SK-N-SH treated with all-trans-retinoic acid at 6 μM for 48 hours (cell line): ENCODE results near the gene ERP44.

Source experiments
- ATAC-seq: fragments of 200-7000 bp; cut with Tn5 transposase; 3 replicates; pipeline ENCODE4 v1.9.1; 2020; ENCODE audit warnings: mild to moderate bottlenecking, moderate library complexity
- ARNTL ChIP-seq: fragments of 450-650 bp; formaldehyde crosslinking; IDR thresholded peaks from 2 replicates; pipeline ENCODE4 v1.5.0; 2020; ENCODE audit warnings: low read depth, mild to moderate bottlenecking, moderate library complexity, borderline replicate concordance
- CSDC2 ChIP-seq: fragments of 250-450 bp; sonication (Bioruptor Pico); IDR thresholded peaks from 2 replicates; pipeline ENCODE4 v1.5.0; 2020; ENCODE audit warnings: mild to moderate bottlenecking, moderate library complexity
- ESRRG ChIP-seq: fragments of 250-450 bp; sonication (Bioruptor Pico); IDR thresholded peaks from 2 replicates; pipeline ENCODE4 v1.6.1; 2021; ENCODE audit warnings: mild to moderate bottlenecking
- GLIS3 ChIP-seq: fragments of 250-450 bp; sonication (Bioruptor Pico); IDR thresholded peaks from 2 replicates; pipeline ENCODE4 v1.5.0; 2020; ENCODE audit warnings: mild to moderate bottlenecking, moderate library complexity
- ISL1 ChIP-seq: fragments of 250-450 bp; sonication (Bioruptor Pico); IDR thresholded peaks from 2 replicates; pipeline ENCODE4 v2.1.2; 2022; ENCODE audit warnings: mild to moderate bottlenecking, moderate library complexity
- OSR1 ChIP-seq: fragments of 250-450 bp; sonication (Bioruptor Pico); IDR thresholded peaks from 2 replicates; pipeline ENCODE4 v1.8.0; 2022; ENCODE audit warnings: moderate library complexity, mild to moderate bottlenecking, inconsistent platforms
- PPARA ChIP-seq: fragments of 250-450 bp; sonication (Bioruptor Pico); IDR thresholded peaks from 2 replicates; pipeline ENCODE4 v1.5.0; 2020; ENCODE audit warnings: mild to moderate bottlenecking, borderline replicate concordance
- RARB ChIP-seq: fragments of 250-450 bp; sonication (Bioruptor Pico); IDR thresholded peaks from 2 replicates; pipeline ENCODE4 v1.8.0; 2021; ENCODE audit warnings: mild to moderate bottlenecking, moderate library complexity
- SNAI2 ChIP-seq: fragments of 250-450 bp; sonication (Bioruptor Pico); IDR thresholded peaks from 2 replicates; pipeline ENCODE4 v1.5.0; 2020; ENCODE audit warnings: mild to moderate bottlenecking, moderate library complexity
- TCF4 ChIP-seq: fragments of 250-450 bp; sonication (Bioruptor Pico); IDR thresholded peaks from 2 replicates; pipeline ENCODE4 v1.8.0; 2021; ENCODE audit warnings: mild to moderate bottlenecking, moderate library complexity, borderline replicate concordance
- TOX ChIP-seq: fragments of 250-450 bp; sonication (Bioruptor Pico); IDR thresholded peaks from 2 replicates; pipeline ENCODE4 v1.8.0; 2021; ENCODE audit warnings: mild to moderate bottlenecking, moderate library complexity, borderline replicate concordance
- ZC3H10 ChIP-seq: fragments of 250-450 bp; sonication (Bioruptor Pico); IDR thresholded peaks from 2 replicates; pipeline ENCODE4 v1.5.1; 2021; ENCODE audit warnings: mild to moderate bottlenecking, moderate library complexity
- ZFP3 ChIP-seq: fragments of 250-450 bp; sonication (Bioruptor Pico); IDR thresholded peaks from 2 replicates; pipeline ENCODE4 v1.5.0; 2020; ENCODE audit warnings: mild to moderate bottlenecking, moderate library complexity
- ZFP30 ChIP-seq: fragments of 450-650 bp; formaldehyde crosslinking; IDR thresholded peaks from 2 replicates; pipeline ENCODE4 v1.5.0; 2022; ENCODE audit warnings: mild to moderate bottlenecking, moderate library complexity
- ZNF565 ChIP-seq: fragments of 450-650 bp; formaldehyde crosslinking; conservative IDR thresholded peaks from 2 replicates; pipeline ENCODE4 v1.5.0; 2020; ENCODE audit warnings: low read depth, mild to moderate bottlenecking, moderate library complexity
- ZNF70 ChIP-seq: fragments of 450-650 bp; formaldehyde crosslinking; IDR thresholded peaks from 2 replicates; pipeline ENCODE4 v1.5.0; 2020; ENCODE audit warnings: mild to moderate bottlenecking, moderate library complexity
- TF ChIP-seq, protein P1 (sequence below): fragments of 250-450 bp; sonication (Bioruptor Pico); IDR thresholded peaks from 2 replicates; pipeline ENCODE4 v1.5.1; 2020; ENCODE audit warnings: low read depth, mild to moderate bottlenecking, moderate library complexity
- TF ChIP-seq, protein P2 (sequence below): fragments of 250-450 bp; sonication (Bioruptor Pico); IDR thresholded peaks from 2 replicates; pipeline ENCODE4 v1.5.0; 2020; ENCODE audit warnings: mild to moderate bottlenecking, moderate library complexity
- TF ChIP-seq, protein P3 (sequence below): fragments of 250-450 bp; sonication (Bioruptor Pico); IDR thresholded peaks from 2 replicates; pipeline ENCODE4 v1.8.0; 2021; ENCODE audit warnings: low read depth, mild to moderate bottlenecking, moderate library complexity, borderline replicate concordance
- TF ChIP-seq, protein P4 (sequence below): fragments of 250-450 bp; sonication (Bioruptor Pico); IDR thresholded peaks from 2 replicates; pipeline ENCODE4 v1.8.0; 2020; ENCODE audit warnings: mild to moderate bottlenecking, moderate library complexity, borderline replicate concordance
- TF ChIP-seq, protein P5 (sequence below): fragments of 250-450 bp; sonication (Bioruptor Pico); IDR thresholded peaks from 2 replicates; pipeline ENCODE4 v1.5.1; 2021; ENCODE audit warnings: mild to moderate bottlenecking, moderate library complexity

Gene ERP44

DNA sequence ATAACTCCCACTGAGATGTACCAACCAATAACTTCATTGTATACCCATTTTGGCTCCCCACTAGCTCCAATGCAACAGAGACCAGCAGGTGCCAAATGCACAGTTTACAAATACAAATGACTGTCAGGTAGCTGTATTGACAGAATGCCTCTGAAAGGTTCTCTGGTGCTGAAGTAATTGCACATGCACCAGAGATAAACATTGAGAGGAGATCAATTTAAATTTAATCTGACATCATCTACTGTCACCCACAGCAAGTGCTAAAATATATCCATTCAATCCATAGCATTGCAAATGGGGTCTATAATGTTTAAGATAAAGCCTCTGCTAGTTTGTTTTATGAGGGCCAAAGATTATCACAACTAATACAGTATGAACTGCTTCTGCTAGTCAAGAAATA is 112.2 kb downstream of the ERP44 start:
- TF ChIP-seq, protein P1, sequence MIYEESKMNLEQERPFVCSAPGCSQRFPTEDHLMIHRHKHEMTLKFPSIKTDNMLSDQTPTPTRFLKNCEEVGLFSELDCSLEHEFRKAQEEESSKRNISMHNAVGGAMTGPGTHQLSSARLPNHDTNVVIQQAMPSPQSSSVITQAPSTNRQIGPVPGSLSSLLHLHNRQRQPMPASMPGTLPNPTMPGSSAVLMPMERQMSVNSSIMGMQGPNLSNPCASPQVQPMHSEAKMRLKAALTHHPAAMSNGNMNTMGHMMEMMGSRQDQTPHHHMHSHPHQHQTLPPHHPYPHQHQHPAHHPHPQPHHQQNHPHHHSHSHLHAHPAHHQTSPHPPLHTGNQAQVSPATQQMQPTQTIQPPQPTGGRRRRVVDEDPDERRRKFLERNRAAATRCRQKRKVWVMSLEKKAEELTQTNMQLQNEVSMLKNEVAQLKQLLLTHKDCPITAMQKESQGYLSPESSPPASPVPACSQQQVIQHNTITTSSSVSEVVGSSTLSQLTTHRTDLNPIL (CRISPR knock-in tag) = no peak
- no peak for TF ChIP-seq ZFP30 (CRISPR knock-in tag)
- TF ChIP-seq, protein P2, sequence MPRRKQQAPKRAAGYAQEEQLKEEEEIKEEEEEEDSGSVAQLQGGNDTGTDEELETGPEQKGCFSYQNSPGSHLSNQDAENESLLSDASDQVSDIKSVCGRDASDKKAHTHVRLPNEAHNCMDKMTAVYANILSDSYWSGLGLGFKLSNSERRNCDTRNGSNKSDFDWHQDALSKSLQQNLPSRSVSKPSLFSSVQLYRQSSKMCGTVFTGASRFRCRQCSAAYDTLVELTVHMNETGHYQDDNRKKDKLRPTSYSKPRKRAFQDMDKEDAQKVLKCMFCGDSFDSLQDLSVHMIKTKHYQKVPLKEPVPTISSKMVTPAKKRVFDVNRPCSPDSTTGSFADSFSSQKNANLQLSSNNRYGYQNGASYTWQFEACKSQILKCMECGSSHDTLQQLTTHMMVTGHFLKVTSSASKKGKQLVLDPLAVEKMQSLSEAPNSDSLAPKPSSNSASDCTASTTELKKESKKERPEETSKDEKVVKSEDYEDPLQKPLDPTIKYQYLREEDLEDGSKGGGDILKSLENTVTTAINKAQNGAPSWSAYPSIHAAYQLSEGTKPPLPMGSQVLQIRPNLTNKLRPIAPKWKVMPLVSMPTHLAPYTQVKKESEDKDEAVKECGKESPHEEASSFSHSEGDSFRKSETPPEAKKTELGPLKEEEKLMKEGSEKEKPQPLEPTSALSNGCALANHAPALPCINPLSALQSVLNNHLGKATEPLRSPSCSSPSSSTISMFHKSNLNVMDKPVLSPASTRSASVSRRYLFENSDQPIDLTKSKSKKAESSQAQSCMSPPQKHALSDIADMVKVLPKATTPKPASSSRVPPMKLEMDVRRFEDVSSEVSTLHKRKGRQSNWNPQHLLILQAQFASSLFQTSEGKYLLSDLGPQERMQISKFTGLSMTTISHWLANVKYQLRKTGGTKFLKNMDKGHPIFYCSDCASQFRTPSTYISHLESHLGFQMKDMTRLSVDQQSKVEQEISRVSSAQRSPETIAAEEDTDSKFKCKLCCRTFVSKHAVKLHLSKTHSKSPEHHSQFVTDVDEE (CRISPR knock-in tag) = no peak
- no peak for TF ChIP-seq TOX
- TF ChIP-seq PPARA = no peak
- no peak for TF ChIP-seq OSR1 (CRISPR knock-in tag)
- no peak for TF ChIP-seq TCF4 (CRISPR knock-in tag)
- TF ChIP-seq, protein P3, sequence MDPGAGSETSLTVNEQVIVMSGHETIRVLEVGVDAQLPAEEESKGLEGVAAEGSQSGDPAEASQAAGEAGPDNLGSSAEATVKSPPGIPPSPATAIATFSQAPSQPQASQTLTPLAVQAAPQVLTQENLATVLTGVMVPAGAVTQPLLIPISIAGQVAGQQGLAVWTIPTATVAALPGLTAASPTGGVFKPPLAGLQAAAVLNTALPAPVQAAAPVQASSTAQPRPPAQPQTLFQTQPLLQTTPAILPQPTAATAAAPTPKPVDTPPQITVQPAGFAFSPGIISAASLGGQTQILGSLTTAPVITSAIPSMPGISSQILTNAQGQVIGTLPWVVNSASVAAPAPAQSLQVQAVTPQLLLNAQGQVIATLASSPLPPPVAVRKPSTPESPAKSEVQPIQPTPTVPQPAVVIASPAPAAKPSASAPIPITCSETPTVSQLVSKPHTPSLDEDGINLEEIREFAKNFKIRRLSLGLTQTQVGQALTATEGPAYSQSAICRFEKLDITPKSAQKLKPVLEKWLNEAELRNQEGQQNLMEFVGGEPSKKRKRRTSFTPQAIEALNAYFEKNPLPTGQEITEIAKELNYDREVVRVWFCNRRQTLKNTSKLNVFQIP = no peak
- TF ChIP-seq ARNTL (CRISPR knock-in tag) = no peak
- TF ChIP-seq, protein P4, sequence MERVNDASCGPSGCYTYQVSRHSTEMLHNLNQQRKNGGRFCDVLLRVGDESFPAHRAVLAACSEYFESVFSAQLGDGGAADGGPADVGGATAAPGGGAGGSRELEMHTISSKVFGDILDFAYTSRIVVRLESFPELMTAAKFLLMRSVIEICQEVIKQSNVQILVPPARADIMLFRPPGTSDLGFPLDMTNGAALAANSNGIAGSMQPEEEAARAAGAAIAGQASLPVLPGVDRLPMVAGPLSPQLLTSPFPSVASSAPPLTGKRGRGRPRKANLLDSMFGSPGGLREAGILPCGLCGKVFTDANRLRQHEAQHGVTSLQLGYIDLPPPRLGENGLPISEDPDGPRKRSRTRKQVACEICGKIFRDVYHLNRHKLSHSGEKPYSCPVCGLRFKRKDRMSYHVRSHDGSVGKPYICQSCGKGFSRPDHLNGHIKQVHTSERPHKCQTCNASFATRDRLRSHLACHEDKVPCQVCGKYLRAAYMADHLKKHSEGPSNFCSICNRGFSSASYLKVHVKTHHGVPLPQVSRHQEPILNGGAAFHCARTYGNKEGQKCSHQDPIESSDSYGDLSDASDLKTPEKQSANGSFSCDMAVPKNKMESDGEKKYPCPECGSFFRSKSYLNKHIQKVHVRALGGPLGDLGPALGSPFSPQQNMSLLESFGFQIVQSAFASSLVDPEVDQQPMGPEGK (CRISPR knock-in tag) = no peak
- no peak for TF ChIP-seq ESRRG (CRISPR knock-in tag)
- no peak for TF ChIP-seq ISL1 (CRISPR knock-in tag)
- no peak for TF ChIP-seq SNAI2 (CRISPR knock-in tag)
- TF ChIP-seq CSDC2 (CRISPR knock-in tag) = no peak
- TF ChIP-seq, all 23 proteins: peak for 0
- no peak for ATAC-seq

DNA sequence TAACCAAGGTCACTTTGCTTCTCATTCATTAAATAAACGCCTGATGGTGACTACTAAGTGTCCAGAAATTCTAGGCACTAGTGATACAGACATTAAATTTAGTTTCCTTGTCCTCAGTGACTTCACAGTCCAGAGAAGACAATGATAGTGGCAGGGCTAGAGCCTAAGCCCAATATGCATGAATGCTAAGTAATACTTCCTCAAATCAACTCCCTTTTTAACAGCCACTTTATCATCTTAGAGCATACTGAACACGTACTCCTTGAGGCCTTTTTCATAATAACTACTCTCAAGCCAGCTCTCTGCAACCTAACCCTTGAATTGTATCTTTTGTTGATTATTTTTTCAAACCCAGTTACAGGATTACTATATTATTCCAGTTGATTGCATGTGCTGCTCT is 118.2 kb downstream of the ERP44 start:
- TF ChIP-seq, protein P1 (CRISPR knock-in tag) = no peak
- TF ChIP-seq, protein P4 (CRISPR knock-in tag) = no peak
- TF ChIP-seq ZNF565 (CRISPR knock-in tag) (no peak), ISL1 (CRISPR knock-in tag) (no peak), TOX (no peak)
- TF ChIP-seq, protein P5, sequence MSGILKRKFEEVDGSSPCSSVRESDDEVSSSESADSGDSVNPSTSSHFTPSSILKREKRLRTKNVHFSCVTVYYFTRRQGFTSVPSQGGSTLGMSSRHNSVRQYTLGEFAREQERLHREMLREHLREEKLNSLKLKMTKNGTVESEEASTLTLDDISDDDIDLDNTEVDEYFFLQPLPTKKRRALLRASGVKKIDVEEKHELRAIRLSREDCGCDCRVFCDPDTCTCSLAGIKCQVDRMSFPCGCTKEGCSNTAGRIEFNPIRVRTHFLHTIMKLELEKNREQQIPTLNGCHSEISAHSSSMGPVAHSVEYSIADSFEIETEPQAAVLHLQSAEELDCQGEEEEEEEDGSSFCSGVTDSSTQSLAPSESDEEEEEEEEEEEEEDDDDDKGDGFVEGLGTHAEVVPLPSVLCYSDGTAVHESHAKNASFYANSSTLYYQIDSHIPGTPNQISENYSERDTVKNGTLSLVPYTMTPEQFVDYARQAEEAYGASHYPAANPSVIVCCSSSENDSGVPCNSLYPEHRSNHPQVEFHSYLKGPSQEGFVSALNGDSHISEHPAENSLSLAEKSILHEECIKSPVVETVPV (CRISPR knock-in tag) = no peak
- ATAC-seq = no peak

DNA sequence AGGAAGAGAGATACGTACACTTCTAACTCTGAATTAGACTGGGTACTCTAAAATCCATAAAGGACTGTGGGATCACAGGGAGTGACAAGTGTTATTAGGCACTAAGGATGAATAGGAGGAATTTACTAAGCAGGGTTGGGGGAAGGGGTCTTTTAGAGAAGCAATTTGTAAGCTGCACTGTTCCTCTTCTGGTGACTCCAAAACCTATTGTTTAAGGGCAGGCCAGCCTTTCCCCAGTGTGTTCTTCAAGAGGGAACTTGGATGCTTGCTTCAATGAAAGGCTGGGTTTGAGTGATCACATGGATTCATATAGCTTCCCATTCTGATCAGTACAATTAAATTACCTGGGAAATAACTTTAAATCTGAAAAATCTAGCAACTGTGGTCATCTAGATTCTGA is 120.6 kb downstream of the ERP44 start:
- ATAC-seq = no peak
- TF ChIP-seq OSR1 (CRISPR knock-in tag) (no peak), ZFP3 (CRISPR knock-in tag) (no peak), GLIS3 (no peak), RARB (CRISPR knock-in tag) (no peak), ZC3H10 (CRISPR knock-in tag) (no peak), ESRRG (CRISPR knock-in tag) (no peak), ZNF70 (CRISPR knock-in tag) (no peak), ZNF565 (CRISPR knock-in tag) (no peak), PPARA (no peak)
- TF ChIP-seq, protein P5 (CRISPR knock-in tag) = no peak
- TF ChIP-seq, protein P2 (CRISPR knock-in tag) = no peak
